ENCODE data around the gene ADAM12.
"Not testable (repeated sequence)": the region's sequence is repeated elsewhere in the genome, so short reads cannot be mapped to it uniquely, and the experiment has no call there.

ADAM12 gene

GRCh38 chr10:126350216-126350992, 37.9 kb downstream of the ADAM12 start:
- TF ChIP-seq, protein P1, sequence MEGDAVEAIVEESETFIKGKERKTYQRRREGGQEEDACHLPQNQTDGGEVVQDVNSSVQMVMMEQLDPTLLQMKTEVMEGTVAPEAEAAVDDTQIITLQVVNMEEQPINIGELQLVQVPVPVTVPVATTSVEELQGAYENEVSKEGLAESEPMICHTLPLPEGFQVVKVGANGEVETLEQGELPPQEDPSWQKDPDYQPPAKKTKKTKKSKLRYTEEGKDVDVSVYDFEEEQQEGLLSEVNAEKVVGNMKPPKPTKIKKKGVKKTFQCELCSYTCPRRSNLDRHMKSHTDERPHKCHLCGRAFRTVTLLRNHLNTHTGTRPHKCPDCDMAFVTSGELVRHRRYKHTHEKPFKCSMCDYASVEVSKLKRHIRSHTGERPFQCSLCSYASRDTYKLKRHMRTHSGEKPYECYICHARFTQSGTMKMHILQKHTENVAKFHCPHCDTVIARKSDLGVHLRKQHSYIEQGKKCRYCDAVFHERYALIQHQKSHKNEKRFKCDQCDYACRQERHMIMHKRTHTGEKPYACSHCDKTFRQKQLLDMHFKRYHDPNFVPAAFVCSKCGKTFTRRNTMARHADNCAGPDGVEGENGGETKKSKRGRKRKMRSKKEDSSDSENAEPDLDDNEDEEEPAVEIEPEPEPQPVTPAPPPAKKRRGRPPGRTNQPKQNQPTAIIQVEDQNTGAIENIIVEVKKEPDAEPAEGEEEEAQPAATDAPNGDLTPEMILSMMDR (IDR thresholded peaks at IDR 0.05; ENCODE audit: extremely low read depth, insufficient read depth, missing control alignments), result no peak
- DNase-seq (ENCODE audit: low spot score), result no peak
- in situ Hi-C loops (cut with MboI; ENCODE audit: low pct_unique_long_range_greater_than_20kb, low sequenced_read_pairs, unreplicated experiment), result no loop called here

- no peak for DNase-seq (ENCODE audit: low spot score)
- in situ Hi-C loops (cut with MboI; ENCODE audit: low pct_unique_long_range_greater_than_20kb, low sequenced_read_pairs, unreplicated experiment), result no loop called here
Measured at GRCh38 chr10:126349676-126350075, 38.6 kb downstream of the ADAM12 start.

GRCh38 chr10:126349101-126349500, 39.2 kb downstream of the ADAM12 start:
- TF ChIP-seq, protein P1 (IDR thresholded peaks at IDR 0.05; ENCODE audit: extremely low read depth, insufficient read depth, missing control alignments), result no peak
- DNase-seq (ENCODE audit: low spot score), result no peak
- in situ Hi-C loops (cut with MboI; ENCODE audit: low pct_unique_long_range_greater_than_20kb, low sequenced_read_pairs, unreplicated experiment), result no loop called here

More at GRCh38 chr10:126349676-126350075, 38.6 kb downstream of the ADAM12 start:
- TF ChIP-seq, protein P1 (IDR thresholded peaks at IDR 0.05; ENCODE audit: extremely low read depth, insufficient read depth, missing control alignments), result no peak

GRCh38 chr10:126343496-126343895, 44.8 kb downstream of the ADAM12 start:
- in situ Hi-C loops (cut with MboI; ENCODE audit: low pct_unique_long_range_greater_than_20kb, low sequenced_read_pairs, unreplicated experiment); DNase-seq (ENCODE audit: low spot score): not testable (repeated sequence)

GRCh38 chr10:126342680-126343079, 45.6 kb downstream of the ADAM12 start:
- TF ChIP-seq, protein P1 (IDR thresholded peaks at IDR 0.05; ENCODE audit: extremely low read depth, insufficient read depth, missing control alignments), result no peak
- in situ Hi-C loops (cut with MboI; ENCODE audit: low pct_unique_long_range_greater_than_20kb, low sequenced_read_pairs, unreplicated experiment), result no loop called here
- no peak for DNase-seq (ENCODE audit: low spot score)

DNA sequence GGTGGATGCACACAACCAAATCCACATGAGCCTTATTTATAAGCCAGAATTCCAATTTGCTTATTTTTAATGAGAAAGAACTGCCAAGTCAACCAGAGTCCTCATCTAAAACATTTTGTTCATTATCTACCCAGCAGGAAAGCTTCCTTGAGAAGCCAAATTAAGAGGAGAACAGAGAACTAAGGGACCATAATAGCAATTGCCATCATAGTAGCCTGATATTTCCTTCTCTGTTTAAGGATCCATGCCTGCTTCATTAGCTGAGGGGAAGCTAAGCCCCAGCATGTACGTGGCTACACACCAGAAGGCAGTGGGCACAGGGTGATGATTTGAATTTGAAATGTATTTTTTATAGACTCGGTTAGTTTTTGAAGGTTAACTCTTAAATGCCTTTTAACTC, 46.8 kb downstream of the ADAM12 start:
- in situ Hi-C loops (cut with MboI; ENCODE audit: low pct_unique_long_range_greater_than_20kb, low sequenced_read_pairs, unreplicated experiment), result no loop called here
- TF ChIP-seq, protein P1 (IDR thresholded peaks at IDR 0.05; ENCODE audit: extremely low read depth, insufficient read depth, missing control alignments), result no peak
- no peak for DNase-seq (ENCODE audit: low spot score)

- TF ChIP-seq, protein P1 (IDR thresholded peaks at IDR 0.05; ENCODE audit: extremely low read depth, insufficient read depth, missing control alignments), result no peak
- DNase-seq (ENCODE audit: low spot score), result no peak
- in situ Hi-C loops (cut with MboI; ENCODE audit: low pct_unique_long_range_greater_than_20kb, low sequenced_read_pairs, unreplicated experiment), result no loop called here
Measured at GRCh38 chr10:126337251-126337810, 50.9 kb downstream of the ADAM12 start.

Data from GM13977 (cell line).